ENCODE data around the gene OSCP1. TPM values are rescaled to one million over a fixed set of nuclear protein-coding genes. Genes with fewer than 3 reads are reported as not detected.
A peak's percentile ranks its signal among the peaks of the same experiment; 100 is the strongest.

Gene OSCP1
- total and polyA plus RNA-seq, 8 donors, result 9.3 to 23.4 (median 14.5) TPM

DNA sequence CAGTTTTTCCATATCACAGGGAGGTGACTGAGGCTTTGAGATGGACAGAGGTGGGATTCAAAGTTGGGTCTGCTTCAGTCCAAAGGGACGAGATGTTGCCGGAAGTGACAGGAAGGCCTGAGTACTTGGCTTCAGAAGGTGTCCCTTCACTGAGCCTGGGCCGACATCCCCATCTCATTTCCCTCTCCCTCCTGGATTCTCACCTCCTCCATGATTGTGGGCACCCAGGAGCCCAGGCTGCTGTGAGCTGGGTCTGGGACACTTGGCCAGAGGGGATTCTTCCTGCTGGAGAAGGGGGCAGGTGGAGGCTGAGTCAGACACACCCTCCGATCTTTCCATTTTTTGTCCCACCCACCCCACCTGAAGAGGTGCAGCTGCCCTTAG lies 16.8 kb upstream of the OSCP1 start:
- TF ChIP-seq, protein P1, sequence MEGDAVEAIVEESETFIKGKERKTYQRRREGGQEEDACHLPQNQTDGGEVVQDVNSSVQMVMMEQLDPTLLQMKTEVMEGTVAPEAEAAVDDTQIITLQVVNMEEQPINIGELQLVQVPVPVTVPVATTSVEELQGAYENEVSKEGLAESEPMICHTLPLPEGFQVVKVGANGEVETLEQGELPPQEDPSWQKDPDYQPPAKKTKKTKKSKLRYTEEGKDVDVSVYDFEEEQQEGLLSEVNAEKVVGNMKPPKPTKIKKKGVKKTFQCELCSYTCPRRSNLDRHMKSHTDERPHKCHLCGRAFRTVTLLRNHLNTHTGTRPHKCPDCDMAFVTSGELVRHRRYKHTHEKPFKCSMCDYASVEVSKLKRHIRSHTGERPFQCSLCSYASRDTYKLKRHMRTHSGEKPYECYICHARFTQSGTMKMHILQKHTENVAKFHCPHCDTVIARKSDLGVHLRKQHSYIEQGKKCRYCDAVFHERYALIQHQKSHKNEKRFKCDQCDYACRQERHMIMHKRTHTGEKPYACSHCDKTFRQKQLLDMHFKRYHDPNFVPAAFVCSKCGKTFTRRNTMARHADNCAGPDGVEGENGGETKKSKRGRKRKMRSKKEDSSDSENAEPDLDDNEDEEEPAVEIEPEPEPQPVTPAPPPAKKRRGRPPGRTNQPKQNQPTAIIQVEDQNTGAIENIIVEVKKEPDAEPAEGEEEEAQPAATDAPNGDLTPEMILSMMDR (IDR thresholded peaks at IDR 0.05), result no peak
- Histone ChIP-seq H3K27ac (peak overlapping the region in 1 of 2 donors; percentile 91), H3K36me3 (peaks cover 0 to 58% of the 10 kb centered on the region in 2 donors), H3K27me3 (no peaks in the 10 kb centered on the region), H3K4me3 (no peak overlapping the region), H3K4me1 (peaks cover 16 to 39% of the 10 kb centered on the region in 2 donors), H3K9me3 (no peaks in the 10 kb centered on the region)
- intact Hi-C loops (cut with DNase I), result no loop called here
- DNase-seq, result no peak
- no peak for ATAC-seq

DNA sequence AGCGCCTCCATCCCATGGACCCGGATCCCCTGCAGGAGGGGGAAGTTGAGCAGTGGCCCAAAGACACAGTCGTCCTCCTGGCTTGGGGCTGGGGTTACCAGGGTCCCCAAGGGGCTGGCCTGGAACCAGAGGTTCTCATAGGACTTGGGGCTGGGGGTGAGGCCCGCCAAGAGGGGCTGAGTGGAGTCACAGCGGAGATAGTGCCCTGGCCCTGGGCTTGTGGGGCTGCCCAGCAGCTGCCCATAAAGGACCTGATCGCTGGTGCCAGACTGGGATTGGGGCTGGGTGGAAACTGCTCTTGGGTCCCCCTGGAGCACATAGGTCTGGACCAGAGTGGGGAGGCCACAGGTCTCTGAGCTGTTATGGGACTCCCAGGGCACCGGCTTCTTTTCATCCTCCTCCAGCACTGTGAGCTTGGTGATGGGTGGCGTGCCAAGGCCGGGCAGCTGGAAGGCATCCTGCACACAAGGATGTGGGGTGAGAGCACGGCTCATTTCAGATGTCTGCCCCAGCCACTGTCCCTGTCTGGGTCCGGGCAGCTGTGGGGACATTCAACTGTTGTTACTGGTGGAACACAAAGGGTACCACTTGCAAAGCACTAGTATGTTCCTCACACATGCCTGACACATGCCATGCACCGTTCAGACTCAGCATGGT lies 16.2 kb upstream of the OSCP1 start:
- H3K4me3 ChIP-seq, result no peak overlapping the region
- ATAC-seq (no peak), DNase-seq (no peak)
- peaks cover 0 to 55% of the 10 kb centered on the region in 2 donors for H3K36me3 ChIP-seq
- H3K27me3 ChIP-seq, result no peaks in the 10 kb centered on the region
- no peaks in the 10 kb centered on the region for H3K9me3 ChIP-seq
- peaks cover 16 to 41% of the 10 kb centered on the region in 2 donors for H3K4me1 ChIP-seq
- TF ChIP-seq, protein P1 (IDR thresholded peaks at IDR 0.05), result no peak
- peak overlapping the region in 1 of 2 donors; percentile 91 for H3K27ac ChIP-seq
- intact Hi-C loops (cut with DNase I), result no loop called here

DNA sequence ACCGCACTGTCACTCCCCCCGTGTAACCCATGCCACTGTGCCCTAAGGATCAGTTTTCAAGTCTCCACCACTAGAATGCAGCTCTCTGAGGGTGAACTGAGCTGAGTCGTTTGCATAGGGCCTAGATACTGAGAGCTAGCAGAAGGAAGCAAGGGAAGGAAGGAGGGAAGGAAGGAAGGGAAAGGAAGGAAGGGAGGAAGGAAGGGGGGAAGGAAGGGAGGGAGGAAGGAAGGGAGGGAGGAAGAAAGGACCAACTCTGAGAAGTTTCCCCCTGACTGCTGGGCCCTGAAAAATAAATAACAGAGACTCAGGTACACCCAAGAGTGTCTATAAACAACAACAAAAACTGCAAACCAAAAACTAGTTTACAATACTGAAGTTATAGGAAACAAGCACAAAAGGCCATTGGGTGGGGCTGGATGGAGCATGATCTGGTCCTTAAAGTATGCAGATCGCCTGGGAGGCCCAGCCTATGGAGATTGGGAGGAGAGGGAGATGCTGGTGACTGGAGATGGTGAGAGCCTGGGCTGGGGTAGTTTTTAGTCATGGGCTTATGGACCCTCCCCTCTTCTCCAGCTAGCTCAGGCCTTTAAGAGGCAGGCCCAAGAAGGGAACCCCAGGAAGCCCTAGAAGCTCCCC lies 15.6 kb upstream of the OSCP1 start:
- no peak overlapping the region for H3K4me3 ChIP-seq
- TF ChIP-seq, protein P1 (IDR thresholded peaks at IDR 0.05), result no peak
- ATAC-seq (no peak), DNase-seq (no peak)
- H3K9me3 ChIP-seq, result no peaks in the 10 kb centered on the region
- H3K4me1 ChIP-seq, result peaks cover 16 to 41% of the 10 kb centered on the region in 2 donors
- H3K36me3 ChIP-seq, result peaks cover 0 to 55% of the 10 kb centered on the region in 2 donors
- H3K27ac ChIP-seq, result peak overlapping the region in 1 of 2 donors; percentile 91
- H3K27me3 ChIP-seq, result no peaks in the 10 kb centered on the region
- intact Hi-C loops (cut with DNase I), result no loop called here

GRCh38 chr1:36464605-36465393 lies 14.5 kb upstream of the OSCP1 start:
- H3K27ac ChIP-seq, result peak overlapping the region; percentile 91 to 93
- peak overlapping the region; percentile 91 to 94 for H3K4me3 ChIP-seq
- intact Hi-C loops (cut with DNase I), result no loop called here
- peaks cover 16 to 42% of the 10 kb centered on the region in 2 donors for H3K4me1 ChIP-seq
- ATAC-seq (peak; percentile 61), DNase-seq (no peak)
- H3K27me3 ChIP-seq, result no peaks in the 10 kb centered on the region
- peaks cover 0 to 55% of the 10 kb centered on the region in 2 donors for H3K36me3 ChIP-seq
- TF ChIP-seq, protein P1 (IDR thresholded peaks at IDR 0.05), result no peak
- no peaks in the 10 kb centered on the region for H3K9me3 ChIP-seq
